NT2/D1 (cell line): Measurements from ENCODE around the gene SUDS3.

Experiments used
- DNase-seq: peaks from one replicate; pipeline ENCODE4 v3.0.0-alpha.2; 2011; ENCODE audit warnings: low read depth, low spot score
- H3K27me3 ChIP-seq: 2 replicates; pipeline ENCODE4 v1.6.0; 2011; ENCODE audit warnings: mild to moderate bottlenecking; ENCODE audit not compliant: insufficient read length, insufficient read depth
- H3K36me3 ChIP-seq: 2 replicates; pipeline ENCODE4 v1.6.1; 2011; ENCODE audit warnings: mild to moderate bottlenecking, low read length, mixed read lengths; ENCODE audit not compliant: insufficient read depth, insufficient read length
- H3K4me1 ChIP-seq: 2 replicates; pipeline ENCODE4 v1.5.1; 2011; ENCODE audit not compliant: insufficient read depth, insufficient read length
- H3K4me3 ChIP-seq: 2 replicates; pipeline ENCODE4 v1.5.1; 2011; ENCODE audit warnings: low read depth; ENCODE audit not compliant: insufficient read length
- H3K9ac ChIP-seq: 2 replicates; pipeline ENCODE4 v1.6.0; 2011; ENCODE audit warnings: low read depth; ENCODE audit not compliant: insufficient read length
- H3K9me3 ChIP-seq: 2 replicates; pipeline ENCODE4 v1.5.1; 2011; ENCODE audit warnings: mild to moderate bottlenecking, low read length; ENCODE audit not compliant: insufficient read depth
- SUZ12 ChIP-seq: IDR thresholded peaks from 2 replicates; pipeline ENCODE4 v1.6.1; 2011; ENCODE audit not compliant: insufficient read length, insufficient read depth; ENCODE audit errors: extremely low read depth
- YY1 ChIP-seq: IDR thresholded peaks from 2 replicates; pipeline ENCODE4 v1.6.1; 2011; ENCODE audit not compliant: insufficient read length, insufficient read depth
- ZNF274 ChIP-seq: IDR thresholded peaks from 2 replicates; pipeline ENCODE4 v1.6.1; 2011; ENCODE audit warnings: mild to moderate bottlenecking, low read depth, low read length

Gene SUDS3

GRCh38 chr12:118436002-118436730 is 59.8 kb downstream of the SUDS3 start:
- H3K4me3 ChIP-seq = no peak overlapping the region
- no peaks in the 10 kb centered on the region for H3K9me3 ChIP-seq
- no peaks in the 10 kb centered on the region for H3K27me3 ChIP-seq
- H3K9ac ChIP-seq = no peak overlapping the region
- no peaks in the 10 kb centered on the region for H3K36me3 ChIP-seq
- no peaks in the 10 kb centered on the region for H3K4me1 ChIP-seq
- TF ChIP-seq SUZ12 (no peak), YY1 (no peak), ZNF274 (no peak)
- peak; percentile 30 for DNase-seq

GRCh38 chr12:118436986-118437385 is 60.6 kb downstream of the SUDS3 start:
- no peak for DNase-seq
- H3K4me1 ChIP-seq = no peaks in the 10 kb centered on the region
- no peak overlapping the region for H3K4me3 ChIP-seq
- no peak overlapping the region for H3K9ac ChIP-seq
- no peak for TF ChIP-seq YY1
- no peak for TF ChIP-seq ZNF274
- no peak for TF ChIP-seq SUZ12
- H3K36me3 ChIP-seq = no peaks in the 10 kb centered on the region
- H3K9me3 ChIP-seq = no peaks in the 10 kb centered on the region
- no peaks in the 10 kb centered on the region for H3K27me3 ChIP-seq

- no peaks in the 10 kb centered on the region for H3K36me3 ChIP-seq
- no peaks in the 10 kb centered on the region for H3K27me3 ChIP-seq
- H3K4me1 ChIP-seq = no peaks in the 10 kb centered on the region
- DNase-seq = no peak
- TF ChIP-seq YY1 = no peak
- no peak overlapping the region for H3K4me3 ChIP-seq
- H3K9ac ChIP-seq = no peak overlapping the region
- no peaks in the 10 kb centered on the region for H3K9me3 ChIP-seq
Measured at GRCh38 chr12:118439068-118439467, 62.7 kb downstream of the SUDS3 start.

DNA sequence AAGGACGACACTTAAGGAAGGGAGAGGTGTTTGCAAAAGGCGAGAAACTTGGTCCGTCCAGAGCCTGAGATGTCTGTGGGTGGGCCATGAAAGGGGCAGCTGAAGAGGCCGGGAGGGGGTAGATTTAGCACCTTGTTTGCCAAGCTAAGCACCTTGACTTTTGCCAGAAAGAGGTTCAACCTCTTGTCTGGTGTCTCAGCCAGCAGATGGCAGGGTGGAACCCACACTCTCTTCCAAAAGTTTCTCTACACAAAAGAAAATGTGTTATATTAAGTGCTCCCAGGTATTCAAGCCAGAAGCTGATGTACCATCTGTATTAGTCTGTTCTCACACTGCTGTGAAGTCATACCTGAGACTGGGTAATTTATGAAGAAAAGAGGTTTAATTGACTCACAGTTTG is 69.9 kb downstream of the SUDS3 start:
- no peaks in the 10 kb centered on the region for H3K36me3 ChIP-seq
- H3K9ac ChIP-seq = no peak overlapping the region
- no peak overlapping the region for H3K4me3 ChIP-seq
- no peaks in the 10 kb centered on the region for H3K27me3 ChIP-seq
- no peak for TF ChIP-seq ZNF274
- no peak for TF ChIP-seq YY1
- no peak for TF ChIP-seq SUZ12
- no peaks in the 10 kb centered on the region for H3K4me1 ChIP-seq
- 0 out of 2 replicates have a peak, but pooled peaks cover 9% of the 10 kb centered on the region for H3K9me3 ChIP-seq
- no peak for DNase-seq

- H3K9me3 ChIP-seq = 0 out of 2 replicates have a peak, but pooled peaks cover 9% of the 10 kb centered on the region
- H3K27me3 ChIP-seq = no peaks in the 10 kb centered on the region
- no peak overlapping the region for H3K9ac ChIP-seq
- no peaks in the 10 kb centered on the region for H3K4me1 ChIP-seq
- no peak for DNase-seq
- TF ChIP-seq SUZ12 (no peak), ZNF274 (no peak), YY1 (no peak)
- no peak overlapping the region for H3K4me3 ChIP-seq
- no peaks in the 10 kb centered on the region for H3K36me3 ChIP-seq
Measured at GRCh38 chr12:118447181-118447580, 70.8 kb downstream of the SUDS3 start.

DNA sequence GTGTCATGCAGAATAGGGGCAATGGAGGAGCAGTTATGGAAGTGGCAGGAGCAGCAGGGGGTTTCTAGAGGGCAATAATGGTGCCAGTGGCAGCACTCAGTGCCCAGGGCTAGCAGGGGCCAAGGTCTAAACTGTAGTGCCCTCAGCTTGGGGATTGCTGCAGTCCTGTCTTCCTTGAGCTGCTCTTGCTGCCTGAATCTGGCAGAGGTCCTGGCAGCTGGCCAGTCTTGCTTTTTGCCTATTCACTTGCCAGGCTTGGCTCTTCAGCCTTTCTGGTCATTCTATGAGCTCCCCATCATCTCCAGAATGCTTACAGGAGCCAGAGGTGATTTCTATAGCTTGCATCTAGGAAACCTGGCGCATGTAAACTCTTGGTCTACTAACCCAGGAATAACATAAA is 72.0 kb downstream of the SUDS3 start:
- H3K9ac ChIP-seq = no peak overlapping the region
- no peaks in the 10 kb centered on the region for H3K4me1 ChIP-seq
- no peaks in the 10 kb centered on the region for H3K27me3 ChIP-seq
- DNase-seq = no peak
- H3K4me3 ChIP-seq = no peak overlapping the region
- H3K36me3 ChIP-seq = no peaks in the 10 kb centered on the region
- no peak for TF ChIP-seq ZNF274
- no peak for TF ChIP-seq SUZ12
- TF ChIP-seq YY1 = no peak
- H3K9me3 ChIP-seq = 0 out of 2 replicates have a peak, but pooled peaks cover 9% of the 10 kb centered on the region

DNA sequence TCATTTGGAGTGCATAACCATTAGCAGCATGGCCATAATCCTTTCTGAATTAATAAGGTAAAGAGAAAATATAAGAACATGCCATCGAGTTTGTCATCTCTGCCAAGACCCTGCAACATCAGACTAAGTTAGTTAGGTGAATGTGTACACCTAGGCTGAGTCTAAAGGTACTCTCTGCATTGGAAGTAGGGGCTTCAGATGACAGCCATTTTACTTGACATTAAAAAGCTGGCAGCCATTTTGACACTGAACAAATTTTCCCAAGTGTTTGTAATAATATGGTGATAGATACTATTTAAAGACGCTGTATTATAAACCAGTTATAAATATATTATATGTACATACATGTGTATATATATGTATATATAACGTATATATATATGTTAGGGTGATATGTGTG is 79.0 kb downstream of the SUDS3 start:
- no peak overlapping the region for H3K4me3 ChIP-seq

More for the DNA sequence above, 79.0 kb downstream of the SUDS3 start:
- H3K9ac ChIP-seq = no peak overlapping the region
- no peaks in the 10 kb centered on the region for H3K36me3 ChIP-seq
- TF ChIP-seq YY1 (no peak), ZNF274 (no peak), SUZ12 (no peak)
- no peak for DNase-seq
- no peaks in the 10 kb centered on the region for H3K4me1 ChIP-seq
- no peaks in the 10 kb centered on the region; the same call in 1 of the 2 replicates for H3K9me3 ChIP-seq
- H3K27me3 ChIP-seq = no peaks in the 10 kb centered on the region
